Left forelimb (tissue), 1 donor: Measurements from ENCODE around the gene F3.

Experiments used
- DNase-seq: peaks from one replicate; pipeline ENCODE4 v3.0.0-alpha.2; 2018; ENCODE audit warnings: low spot score

The F3 gene

GRCh38 chr1:94527447-94528031, 14.0 kb downstream of the F3 start:
- no peak for DNase-seq

- no peak for DNase-seq
Measured at GRCh38 chr1:94526152-94526980, 15.2 kb downstream of the F3 start.

- DNase-seq: no peak
Measured at GRCh38 chr1:94524531-94524930, 17.0 kb downstream of the F3 start.

GRCh38 chr1:94522304-94522703, 19.3 kb downstream of the F3 start:
- no peak for DNase-seq

- DNase-seq: no peak
Measured at GRCh38 chr1:94519351-94519750, 22.2 kb downstream of the F3 start.

DNA sequence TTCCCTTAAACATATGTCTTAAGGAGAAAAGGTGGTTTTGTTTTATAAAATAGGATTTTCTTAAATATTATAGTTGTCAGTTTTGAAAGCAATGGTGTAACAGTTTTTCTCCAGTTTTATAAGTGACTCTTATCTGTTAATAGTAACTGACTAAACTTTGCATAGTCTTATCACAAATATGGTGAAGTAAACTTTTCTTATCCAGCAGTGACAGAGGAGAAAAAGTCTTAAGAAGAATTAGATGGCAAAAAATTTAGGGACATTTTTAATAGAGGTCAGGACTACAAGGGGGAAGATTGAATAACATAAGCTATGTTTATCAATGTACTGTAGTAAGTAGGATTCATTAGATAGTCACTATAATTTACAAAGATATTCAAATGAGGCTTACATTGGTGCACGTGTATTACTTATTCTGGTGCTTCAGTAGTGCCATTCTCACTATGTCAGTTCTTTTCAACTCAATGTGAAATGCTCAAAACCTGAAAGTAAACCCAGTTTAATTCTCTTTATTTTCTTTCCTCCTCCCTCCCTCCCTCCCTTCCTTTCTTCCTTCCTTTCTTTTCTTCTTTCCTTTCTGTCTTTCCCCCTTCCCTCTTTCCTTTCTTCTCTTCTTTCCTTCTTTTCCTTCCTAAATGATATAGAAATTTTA, 26.1 kb downstream of the F3 start:
- DNase-seq: no peak

DNA sequence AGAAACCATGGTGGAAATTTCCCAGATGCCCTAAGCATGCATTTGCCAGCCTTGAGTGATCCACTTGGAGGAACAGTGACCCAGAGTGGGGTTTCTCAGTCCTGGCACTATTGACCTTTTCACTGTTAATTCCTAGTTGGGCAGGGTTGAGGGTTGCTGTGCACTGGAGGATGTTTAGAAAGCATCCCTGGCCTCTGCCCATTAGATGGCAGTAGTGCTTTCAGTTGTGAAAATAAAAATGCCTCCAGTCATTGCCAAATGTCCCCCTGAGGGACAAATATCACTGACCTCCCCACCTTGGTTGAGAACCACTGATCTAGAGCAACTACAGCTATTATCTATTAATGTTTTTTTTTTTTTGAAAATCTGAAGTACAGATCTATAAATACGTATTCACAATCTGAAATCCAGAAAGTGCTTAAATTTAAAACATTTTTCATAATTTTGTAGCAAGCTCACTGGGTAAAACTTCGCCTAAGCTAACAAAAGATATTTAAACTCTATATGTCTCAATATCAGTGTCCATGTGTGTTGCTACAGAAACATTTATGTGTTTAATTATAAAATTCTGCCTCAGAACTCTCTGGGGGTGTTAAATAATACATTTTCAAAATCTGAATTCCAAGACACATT, 27.3 kb downstream of the F3 start:
- DNase-seq: no peak

DNA sequence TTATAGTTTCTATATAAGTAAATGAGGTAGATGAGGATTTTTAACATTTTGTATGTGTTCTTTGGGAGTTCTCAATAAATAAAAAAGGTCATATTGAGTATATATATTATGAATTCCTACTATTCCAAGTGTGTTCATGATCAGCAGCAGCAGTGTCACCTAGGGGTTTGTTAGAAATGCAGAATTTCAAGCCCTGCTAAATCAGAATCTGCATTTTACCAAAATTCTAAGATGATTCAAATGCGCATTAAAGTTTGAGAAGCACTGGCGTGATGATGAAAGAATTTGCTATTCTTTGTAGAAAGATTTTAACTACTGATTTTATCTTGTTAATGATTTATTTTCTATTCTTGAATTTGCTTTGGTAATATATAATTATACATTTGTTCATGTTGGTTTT, 28.7 kb downstream of the F3 start:
- DNase-seq: no peak

DNA sequence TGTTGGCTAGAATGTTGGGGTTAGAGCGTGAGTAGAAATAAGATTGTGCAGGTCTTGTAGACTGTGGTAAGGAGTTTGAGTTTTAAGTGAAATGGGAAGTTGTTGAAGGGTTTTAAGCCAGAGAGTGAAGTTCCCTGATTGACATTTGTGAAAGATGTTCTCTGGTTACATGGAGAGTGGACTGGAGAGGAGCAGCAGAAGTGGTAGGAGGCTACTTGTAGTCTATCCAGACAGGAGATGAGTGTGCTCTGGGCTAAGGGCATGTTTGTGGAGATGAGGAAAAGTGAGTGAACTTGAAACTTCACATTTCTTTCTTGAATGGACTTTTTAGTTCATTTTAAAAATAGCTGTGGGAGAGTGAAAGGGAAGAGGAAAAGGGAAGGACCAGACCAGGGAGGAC, 37.0 kb downstream of the F3 start:
- DNase-seq: no peak

DNA sequence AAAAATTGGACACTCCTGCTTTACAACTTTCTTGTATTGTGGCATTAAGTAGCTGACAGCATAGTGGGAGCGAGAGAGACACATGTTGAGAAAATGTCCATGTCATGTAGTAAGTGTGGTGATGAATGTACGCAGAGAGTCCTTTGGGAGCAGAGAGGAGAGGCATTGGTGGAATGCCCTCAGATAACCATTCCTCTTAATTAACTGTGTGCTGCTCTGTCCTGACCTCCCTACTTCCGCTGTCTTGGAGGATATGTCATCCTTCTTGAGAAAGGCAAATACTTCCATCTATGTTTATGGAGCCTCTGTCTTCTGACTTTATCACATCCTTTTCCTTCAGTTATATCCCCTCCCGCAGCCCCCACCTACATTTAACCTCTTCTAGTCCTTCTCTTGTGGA, 38.4 kb downstream of the F3 start:
- DNase-seq: no peak

- no peak for DNase-seq
Measured at GRCh38 chr1:94501935-94502334, 39.6 kb downstream of the F3 start.

DNA sequence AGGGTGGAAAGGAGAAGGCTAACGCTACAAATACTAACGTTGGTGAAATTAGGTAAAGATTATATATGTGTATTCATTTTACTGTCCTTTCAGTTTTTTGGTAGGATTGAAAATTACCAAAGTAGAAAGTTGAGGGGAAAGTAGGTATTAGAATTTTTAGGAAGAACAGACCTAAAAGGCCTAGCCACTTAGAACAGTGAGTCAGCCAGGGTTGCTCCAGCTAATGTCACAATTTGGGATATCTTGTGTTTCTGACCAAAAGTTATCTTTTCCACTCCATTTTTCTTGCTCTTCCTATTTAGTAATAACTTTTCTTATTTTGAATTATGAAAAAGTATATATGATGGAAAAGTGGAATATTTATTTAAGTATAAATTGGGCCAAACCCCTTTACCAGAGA, 40.1 kb downstream of the F3 start:
- no peak for DNase-seq

DNA sequence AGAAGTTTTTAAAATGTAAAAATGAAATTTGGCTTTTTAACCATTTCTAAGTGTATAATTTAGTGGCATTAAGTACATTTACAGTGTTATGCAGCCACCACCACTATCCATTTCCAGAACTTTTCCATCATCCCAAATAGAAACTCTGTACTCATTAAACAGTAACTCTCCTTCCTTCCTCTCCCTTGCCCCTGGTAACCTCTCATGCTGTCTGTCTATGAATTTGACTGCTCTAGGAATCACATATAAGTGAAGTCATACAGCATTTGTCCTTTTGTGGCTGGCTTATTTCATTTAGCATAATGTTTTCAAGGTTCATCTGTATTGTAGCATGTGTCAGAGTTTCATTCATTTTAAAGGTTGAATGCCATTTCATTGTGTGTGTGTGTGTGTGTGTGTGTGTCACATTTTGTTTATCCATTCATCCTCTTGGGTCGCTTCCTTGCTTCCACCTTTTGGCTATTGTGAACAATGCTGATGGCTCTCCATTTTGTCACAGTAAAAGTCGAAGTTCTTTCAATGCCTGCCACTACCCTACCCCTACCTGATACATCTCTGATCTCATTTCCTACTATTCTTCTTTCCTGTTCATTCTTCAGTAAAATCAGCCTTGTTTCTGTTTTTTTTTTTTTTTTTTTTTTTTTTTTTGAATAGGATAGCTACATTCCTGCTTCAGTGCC, 45.3 kb downstream of the F3 start:
- no peak for DNase-seq

DNA sequence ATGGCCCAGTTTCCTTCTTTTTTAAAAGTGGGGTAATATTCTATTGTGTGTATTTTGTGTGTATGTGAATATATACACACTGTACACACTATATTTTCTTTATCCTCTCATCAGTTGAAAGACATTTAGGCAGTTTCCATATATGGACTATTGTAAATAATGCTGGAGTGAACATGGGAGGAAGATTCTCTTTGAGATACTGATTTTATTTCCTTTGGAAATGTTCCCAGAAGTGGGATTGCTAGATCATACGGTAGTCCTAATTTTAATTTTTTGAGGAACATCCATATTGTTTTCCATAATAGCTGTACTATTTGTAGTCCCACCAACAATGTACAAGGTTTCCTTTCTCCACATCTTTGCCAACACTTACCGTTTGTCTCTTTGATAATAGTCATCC, 51.0 kb downstream of the F3 start:
- no peak for DNase-seq

- no peak for DNase-seq
Measured at GRCh38 chr1:94486990-94487389, 54.6 kb downstream of the F3 start.

DNA sequence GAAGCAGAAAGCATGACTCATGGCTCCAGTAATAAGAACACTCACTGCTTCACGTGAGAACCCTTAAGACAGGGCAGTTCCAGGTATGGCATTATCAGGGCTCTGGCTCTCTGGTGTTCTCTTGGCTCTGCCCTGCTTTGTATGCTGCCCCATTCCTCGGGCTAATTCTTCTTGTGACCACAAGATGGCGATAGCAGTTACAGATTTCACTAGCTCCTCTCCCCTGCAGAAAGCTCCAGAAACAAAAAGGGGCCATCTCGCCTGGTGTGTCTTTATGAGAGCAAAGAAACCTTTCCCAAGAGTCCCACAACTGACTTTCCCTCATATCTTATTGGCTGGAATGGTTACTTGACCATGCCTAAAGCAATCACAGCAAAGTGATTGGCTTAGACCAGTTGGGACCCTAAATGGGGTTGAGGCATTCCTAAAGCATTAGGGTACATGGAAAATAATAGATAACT, 60.1 kb downstream of the F3 start:
- no peak for DNase-seq

DNA sequence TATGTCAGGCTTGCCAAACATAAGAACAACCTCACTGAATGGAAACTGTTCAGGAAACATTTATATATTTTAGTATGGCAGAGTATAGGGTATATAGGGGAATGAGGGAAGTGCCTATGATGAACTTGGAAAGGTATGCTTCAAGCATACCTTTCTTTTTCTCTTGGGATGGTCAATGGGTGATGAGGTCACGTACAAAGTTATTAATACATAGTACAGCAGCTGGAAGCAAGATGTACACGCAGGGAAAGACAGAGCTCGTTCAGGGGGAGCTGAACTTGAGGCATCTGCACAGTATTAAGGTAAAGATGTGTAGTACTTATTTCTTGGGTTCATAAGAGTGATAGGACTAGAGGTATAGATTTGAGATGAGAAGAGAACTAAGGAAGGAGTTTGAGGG, 61.9 kb downstream of the F3 start:
- DNase-seq: no peak
